ENCODE data around the gene RLN1.
"Not testable (repeated sequence)": the region's sequence is repeated elsewhere in the genome, so short reads cannot be mapped to it uniquely, and the experiment has no call there.

RLN1 gene

DNA sequence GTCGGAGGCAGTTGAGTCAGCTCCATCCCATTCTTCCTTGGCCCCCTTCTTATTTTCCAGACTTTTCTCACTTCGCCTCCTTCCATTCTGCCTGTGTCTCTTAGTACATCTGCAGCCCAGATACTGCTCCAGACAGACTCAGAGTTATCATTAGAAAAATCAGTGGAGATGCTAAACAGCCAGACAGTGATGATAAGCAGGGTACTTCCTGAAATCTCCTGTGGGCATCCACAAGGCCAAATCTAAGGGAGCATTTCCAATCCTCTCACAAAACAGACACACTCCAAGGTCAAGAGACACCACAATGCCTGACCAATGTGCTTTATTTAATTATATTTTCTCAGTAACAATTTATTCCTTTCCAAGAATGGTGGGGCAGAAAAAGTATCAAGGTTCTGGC is 14.5 kb upstream of the RLN1 start:
- FAIRE-seq (no peak), DNase-seq (ENCODE audit: insufficient read length, low spot score) (no peak)
- no peak for TF ChIP-seq CTCF (IDR thresholded peaks at IDR 0.05; ENCODE audit: insufficient read depth, missing control alignments)

GRCh38 chr9:5352637-5353248 is 13.1 kb upstream of the RLN1 start:
- TF ChIP-seq CTCF (IDR thresholded peaks at IDR 0.05; ENCODE audit: insufficient read depth, missing control alignments): no peak
- no peak for FAIRE-seq

DNA sequence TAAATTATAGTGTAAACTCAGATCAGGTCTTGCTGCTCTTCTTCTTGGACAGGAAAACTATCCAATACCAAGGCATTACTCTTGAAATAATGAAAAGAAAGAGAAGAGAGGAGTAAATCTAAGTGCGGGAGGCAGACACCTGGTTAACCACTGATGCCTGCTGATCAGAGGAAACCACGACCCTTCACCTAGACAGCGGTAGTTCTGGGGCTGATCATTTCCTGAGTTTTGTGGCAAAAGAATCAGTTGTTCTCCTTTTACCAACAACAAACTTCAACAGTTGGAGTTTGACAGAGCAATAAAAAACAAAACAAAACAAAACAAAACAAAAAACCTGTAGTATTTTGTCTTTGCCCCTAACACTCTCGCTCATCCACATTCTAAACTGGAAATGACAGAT is 3.0 kb downstream of the RLN1 start:
- no peak for DNase-seq (ENCODE audit: insufficient read length, low spot score)
- FAIRE-seq: no peak
- TF ChIP-seq CTCF (IDR thresholded peaks at IDR 0.05; ENCODE audit: insufficient read depth, missing control alignments): no peak

More at GRCh38 chr9:5352637-5353248, 13.1 kb upstream of the RLN1 start:
- DNase-seq (ENCODE audit: insufficient read length, low spot score): no peak

GRCh38 chr9:5331276-5331675 is 8.4 kb downstream of the RLN1 start:
- not testable (repeated sequence) for FAIRE-seq

GRCh38 chr9:5326893-5327548 is 12.7 kb downstream of the RLN1 start:
- no peak for DNase-seq (ENCODE audit: insufficient read length, low spot score)
- TF ChIP-seq CTCF (IDR thresholded peaks at IDR 0.05; ENCODE audit: insufficient read depth, missing control alignments): no peak
- no peak for FAIRE-seq

More at GRCh38 chr9:5331276-5331675, 8.4 kb downstream of the RLN1 start:
- DNase-seq (ENCODE audit: insufficient read length, low spot score): not testable (repeated sequence)

DNA sequence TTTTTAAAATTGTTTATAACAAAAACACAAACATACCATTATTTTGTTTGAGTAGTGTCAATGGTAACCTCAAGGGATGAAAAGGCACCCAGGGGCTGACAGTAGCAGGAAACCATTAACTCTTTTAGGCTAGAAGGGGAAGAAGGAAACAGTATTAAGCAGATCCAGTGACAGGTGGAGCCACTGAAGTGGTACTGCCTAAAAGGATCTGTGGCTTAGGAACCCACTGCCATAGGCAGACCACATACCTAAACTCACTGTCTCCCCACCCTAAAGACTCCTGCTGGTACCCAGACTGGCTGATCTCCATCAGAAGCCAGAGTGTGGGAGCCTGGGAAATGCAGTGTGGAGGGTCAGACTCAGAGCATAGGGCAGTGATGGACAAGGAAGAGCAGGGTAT is 13.5 kb downstream of the RLN1 start:
- FAIRE-seq (no peak), DNase-seq (ENCODE audit: insufficient read length, low spot score) (no peak)
- no peak for TF ChIP-seq CTCF (IDR thresholded peaks at IDR 0.05; ENCODE audit: insufficient read depth, missing control alignments)

DNA sequence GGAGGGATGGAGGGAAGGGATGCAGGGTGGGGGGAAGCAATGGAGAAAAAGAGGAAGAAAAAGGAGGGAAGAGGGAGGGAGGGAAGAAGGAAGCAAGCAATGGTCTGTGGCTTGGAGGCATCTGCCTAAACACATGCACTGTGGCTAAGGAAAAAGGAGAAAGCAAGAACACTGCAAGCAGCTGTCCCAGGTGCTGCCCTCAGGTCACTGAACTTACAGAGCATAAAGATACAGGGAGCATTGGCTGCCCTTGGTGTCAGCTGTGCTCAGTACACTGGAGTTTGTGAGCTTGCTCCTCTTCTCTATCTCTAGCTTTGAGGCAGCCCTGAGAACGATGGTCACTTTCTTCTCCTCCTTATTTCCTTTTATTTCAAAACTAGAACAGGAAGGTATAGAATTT is 18.1 kb downstream of the RLN1 start:
- FAIRE-seq; DNase-seq (ENCODE audit: insufficient read length, low spot score): not testable (repeated sequence)

- no peak for TF ChIP-seq CTCF (IDR thresholded peaks at IDR 0.05; ENCODE audit: insufficient read depth, missing control alignments)
- no peak for DNase-seq (ENCODE audit: insufficient read length, low spot score)
- FAIRE-seq: no peak
Measured at GRCh38 chr9:5321058-5321457, 18.6 kb downstream of the RLN1 start.

DNA sequence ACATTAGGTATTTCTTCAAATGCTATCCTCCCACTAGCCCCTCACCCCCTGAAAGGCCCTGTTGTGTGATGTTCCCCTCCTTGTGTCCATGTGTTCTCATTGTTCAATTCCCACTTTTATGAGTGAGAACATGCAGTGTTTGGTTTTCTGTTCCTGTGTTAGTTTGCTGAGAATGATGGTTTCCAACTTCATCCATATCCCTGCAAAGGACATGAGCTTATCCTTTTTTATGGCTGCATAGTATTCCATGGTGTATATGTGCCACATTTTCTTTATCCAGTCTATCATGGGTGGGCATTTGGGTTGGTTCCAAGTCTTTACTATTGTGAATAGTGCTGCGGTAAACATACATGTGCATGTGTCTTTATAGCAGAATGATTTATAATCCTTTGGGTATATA is 23.3 kb downstream of the RLN1 start:
- FAIRE-seq; DNase-seq (ENCODE audit: insufficient read length, low spot score): not testable (repeated sequence)

Measured in D721Med (cell line).